ENCODE results near the gene REEP1.
A peak's percentile ranks its signal among the peaks of the same experiment; 100 is the strongest.

GRCh38 chr2:86249579-86250391, 87.6 kb downstream of the REEP1 start:
- TF ChIP-seq CTCF (IDR thresholded peaks at IDR 0.05) (peak in 3 of 4 experiments; percentile 11 to 21 (median 16)), POLR2A (IDR thresholded peaks at IDR 0.05) (no peak)

Data from uterus (tissue), 2 donors.